ENCODE measurements around the gene ADAMTS12. TPM values are rescaled to one million over a fixed set of nuclear protein-coding genes. Genes with fewer than 3 reads are reported as not detected.

The ADAMTS12 gene
- polyA plus RNA-seq, 3 donors: not detected

DNA sequence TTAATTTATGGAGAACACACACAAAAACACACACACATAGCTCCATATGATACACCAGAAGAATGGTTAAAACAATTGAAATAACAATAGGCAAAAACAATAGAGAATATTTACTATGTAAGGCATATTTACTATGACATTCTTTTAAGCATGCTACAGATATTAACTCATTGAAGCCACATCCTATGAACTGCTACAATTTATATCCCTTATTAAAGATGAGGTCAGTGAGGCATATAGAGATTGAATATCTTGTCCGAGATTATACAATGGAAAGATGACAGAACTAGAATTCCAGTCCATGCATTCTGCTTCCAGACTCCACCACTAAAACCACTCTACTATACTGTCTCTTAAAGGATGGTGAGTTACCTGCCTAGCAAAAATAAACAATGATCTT lies 60.7 kb downstream of the ADAMTS12 start:
- no peak overlapping the region for H3K27ac ChIP-seq (ENCODE audit: low read depth in 1 of 2, low read length in 2 of 2)
- H3K27me3 Mint-ChIP-seq (ENCODE audit: low read depth in 3 of 3): peaks cover 0 to 2% (median 1%) of the 10 kb centered on the region in 3 donors
- no peaks in the 10 kb centered on the region for H3K36me3 ChIP-seq (replicated peaks in 1 of 2; ENCODE audit: control insufficient read depth in 1 of 2, insufficient read depth in 2 of 2, low read length in 2 of 2)
- no peak overlapping the region for H3K27ac Mint-ChIP-seq
- H3K4me3 ChIP-seq (replicated peaks in 1 of 3; ENCODE audit: low read depth in 2 of 3, low read length in 3 of 3): no peak overlapping the region
- H3K79me2 ChIP-seq (ENCODE audit: insufficient read depth, low read length): no peaks in the 10 kb centered on the region
- H3K4me1 ChIP-seq (ENCODE audit: control insufficient read depth in 1 of 2, insufficient read depth in 2 of 2, low read length in 2 of 2): no peaks in the 10 kb centered on the region
- H3K4me1 Mint-ChIP-seq: no peaks in the 10 kb centered on the region
- WGBS (ENCODE audit: insufficient coverage): no CpG with 5 or more reads among the region's 1 CpG
- peaks cover 0 to 6% (median 0%) of the 10 kb centered on the region in 7 donors for H3K9me3 Mint-ChIP-seq
- TF ChIP-seq, protein P1, sequence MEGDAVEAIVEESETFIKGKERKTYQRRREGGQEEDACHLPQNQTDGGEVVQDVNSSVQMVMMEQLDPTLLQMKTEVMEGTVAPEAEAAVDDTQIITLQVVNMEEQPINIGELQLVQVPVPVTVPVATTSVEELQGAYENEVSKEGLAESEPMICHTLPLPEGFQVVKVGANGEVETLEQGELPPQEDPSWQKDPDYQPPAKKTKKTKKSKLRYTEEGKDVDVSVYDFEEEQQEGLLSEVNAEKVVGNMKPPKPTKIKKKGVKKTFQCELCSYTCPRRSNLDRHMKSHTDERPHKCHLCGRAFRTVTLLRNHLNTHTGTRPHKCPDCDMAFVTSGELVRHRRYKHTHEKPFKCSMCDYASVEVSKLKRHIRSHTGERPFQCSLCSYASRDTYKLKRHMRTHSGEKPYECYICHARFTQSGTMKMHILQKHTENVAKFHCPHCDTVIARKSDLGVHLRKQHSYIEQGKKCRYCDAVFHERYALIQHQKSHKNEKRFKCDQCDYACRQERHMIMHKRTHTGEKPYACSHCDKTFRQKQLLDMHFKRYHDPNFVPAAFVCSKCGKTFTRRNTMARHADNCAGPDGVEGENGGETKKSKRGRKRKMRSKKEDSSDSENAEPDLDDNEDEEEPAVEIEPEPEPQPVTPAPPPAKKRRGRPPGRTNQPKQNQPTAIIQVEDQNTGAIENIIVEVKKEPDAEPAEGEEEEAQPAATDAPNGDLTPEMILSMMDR (IDR thresholded peaks at IDR 0.05): no peak
- H3K9me3 ChIP-seq (replicated peaks in 1 of 2; ENCODE audit: control insufficient read depth in 1 of 2, insufficient read depth in 1 of 2, low read length in 2 of 2): no peaks in the 10 kb centered on the region
- H2AFZ ChIP-seq (ENCODE audit: insufficient read depth, low read depth, low read length, poor library complexity, severe bottlenecking): no peak overlapping the region
- no peaks in the 10 kb centered on the region for H3K36me3 Mint-ChIP-seq
- H4K20me1 ChIP-seq (ENCODE audit: insufficient read depth, low read length): no peaks in the 10 kb centered on the region
- no peak overlapping the region for H3K4me3 Mint-ChIP-seq
- no peak overlapping the region for H3K4me2 ChIP-seq (replicated peaks; ENCODE audit: extremely low read depth, low read length, poor library complexity, severe bottlenecking)
- H3K27me3 ChIP-seq (ENCODE audit: control insufficient read depth in 2 of 2, insufficient read depth in 2 of 2, low read length in 2 of 2): no peaks in the 10 kb centered on the region
- H3K9ac ChIP-seq (ENCODE audit: insufficient read depth, low read length, poor library complexity, severe bottlenecking): no peak overlapping the region
- no peak for DNase-seq
- intact Hi-C loops (cut with micrococcal nuclease): no loop called here

DNA sequence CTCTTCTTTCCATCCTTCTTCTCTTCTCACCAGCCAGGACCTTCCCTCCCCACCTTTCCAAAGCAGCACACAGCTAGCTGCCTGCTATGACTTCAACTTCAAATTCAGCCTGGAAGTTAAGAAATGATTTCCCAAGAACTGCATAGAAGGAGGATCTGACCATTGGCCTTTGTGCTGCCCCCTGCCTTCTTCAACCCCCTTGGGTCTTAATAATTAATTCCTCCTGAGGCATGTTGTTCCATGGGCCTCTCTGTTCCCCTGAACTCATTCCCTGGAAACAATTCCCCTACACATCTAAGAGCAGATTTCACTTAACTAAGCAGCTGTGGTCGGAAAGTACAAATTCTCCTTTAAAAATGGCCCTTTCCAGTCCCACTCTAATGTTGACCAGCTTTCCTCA lies 62.4 kb downstream of the ADAMTS12 start:
- no peaks in the 10 kb centered on the region for H3K79me2 ChIP-seq (ENCODE audit: insufficient read depth, low read length)
- H3K27ac Mint-ChIP-seq: no peak overlapping the region

More for the DNA sequence above, 62.4 kb downstream of the ADAMTS12 start:
- peaks cover 0 to 2% (median under 1%) of the 10 kb centered on the region in 7 donors for H3K9me3 Mint-ChIP-seq
- Histone ChIP-seq H3K27ac (ENCODE audit: low read depth in 1 of 2, low read length in 2 of 2) (no peak overlapping the region), H3K4me1 (ENCODE audit: control insufficient read depth in 1 of 2, insufficient read depth in 2 of 2, low read length in 2 of 2) (no peaks in the 10 kb centered on the region), H3K4me3 (replicated peaks in 1 of 3; ENCODE audit: low read depth in 2 of 3, low read length in 3 of 3) (no peak overlapping the region), H3K9me3 (replicated peaks in 1 of 2; ENCODE audit: control insufficient read depth in 1 of 2, insufficient read depth in 1 of 2, low read length in 2 of 2) (no peaks in the 10 kb centered on the region), H4K20me1 (ENCODE audit: insufficient read depth, low read length) (no peaks in the 10 kb centered on the region), H3K27me3 (ENCODE audit: control insufficient read depth in 2 of 2, insufficient read depth in 2 of 2, low read length in 2 of 2) (no peaks in the 10 kb centered on the region), H3K4me2 (replicated peaks; ENCODE audit: extremely low read depth, low read length, poor library complexity, severe bottlenecking) (no peak overlapping the region), H2AFZ (ENCODE audit: insufficient read depth, low read depth, low read length, poor library complexity, severe bottlenecking) (no peak overlapping the region), H3K36me3 (replicated peaks in 1 of 2; ENCODE audit: control insufficient read depth in 1 of 2, insufficient read depth in 2 of 2, low read length in 2 of 2) (no peaks in the 10 kb centered on the region), H3K9ac (ENCODE audit: insufficient read depth, low read length, poor library complexity, severe bottlenecking) (no peak overlapping the region)
- no CpG with 5 or more reads among the region's 1 CpG for WGBS (ENCODE audit: insufficient coverage)
- peaks cover 0 to 2% (median 1%) of the 10 kb centered on the region in 3 donors for H3K27me3 Mint-ChIP-seq (ENCODE audit: low read depth in 3 of 3)
- no peaks in the 10 kb centered on the region for H3K4me1 Mint-ChIP-seq
- H3K4me3 Mint-ChIP-seq: no peak overlapping the region
- DNase-seq: no peak
- no peaks in the 10 kb centered on the region for H3K36me3 Mint-ChIP-seq
- intact Hi-C loops (cut with micrococcal nuclease): no loop called here
- TF ChIP-seq, protein P1 (IDR thresholded peaks at IDR 0.05): no peak

Measured in CD14-positive monocyte (primary cell).